Measurements from ENCODE around the gene STAT3. TPM values are rescaled to one million over a fixed set of nuclear protein-coding genes. Genes with fewer than 3 reads are reported as not detected.
A peak's percentile ranks its signal among the peaks of the same experiment; 100 is the strongest.
"Not testable (repeated sequence)": the region's sequence is repeated elsewhere in the genome, so short reads cannot be mapped to it uniquely, and the experiment has no call there.

The STAT3 gene
- 48.8 and 58.5 TPM in 2 replicates for total RNA-seq (2014; rRNA removed; shearing (Covaris generic))

DNA sequence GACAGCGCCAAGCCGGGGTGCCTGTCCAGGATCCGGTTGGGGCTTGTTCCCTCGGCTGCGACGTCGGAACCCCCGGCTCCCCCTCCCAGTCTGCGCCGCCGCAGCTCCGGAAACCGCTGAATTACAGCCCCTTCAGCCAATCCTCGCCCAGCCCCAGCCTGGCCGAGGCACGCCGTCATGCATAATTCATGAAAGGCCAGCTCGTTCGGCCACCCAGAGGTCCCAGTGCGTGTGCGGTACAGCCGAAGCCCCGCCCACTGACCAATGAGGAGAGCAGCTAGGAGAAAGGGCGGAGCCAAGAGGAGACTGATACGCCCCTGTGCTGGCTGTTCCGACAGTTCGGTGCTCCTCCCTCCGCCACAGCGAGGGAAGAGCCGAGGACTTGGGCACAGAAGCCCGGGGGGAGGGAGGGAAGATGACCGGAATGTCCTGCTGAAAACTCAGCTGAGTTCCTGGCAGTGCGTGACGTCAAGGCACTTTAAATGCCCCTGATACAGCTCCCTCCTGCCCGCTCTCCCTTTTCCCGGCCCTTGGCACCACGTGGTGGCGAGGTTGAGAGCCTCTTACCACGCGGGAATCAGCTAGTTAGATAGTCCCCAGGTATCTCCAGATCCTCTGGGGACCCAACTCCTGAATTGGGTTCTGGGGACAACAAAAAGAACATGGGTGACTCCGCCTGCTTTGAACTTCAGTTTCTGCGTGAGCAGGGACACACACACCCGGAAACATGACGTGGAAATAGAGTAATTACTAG is at the start of gene STAT3:
STAT3 (minus strand) TSS at position 62 of the 754 bp plus-strand sequence. CDS start 39,926 bp downstream, outside the sequence.
- in situ Hi-C loops (cut with HindIII; ENCODE audit: low sequenced_read_pairs), result no loop called here

DNA sequence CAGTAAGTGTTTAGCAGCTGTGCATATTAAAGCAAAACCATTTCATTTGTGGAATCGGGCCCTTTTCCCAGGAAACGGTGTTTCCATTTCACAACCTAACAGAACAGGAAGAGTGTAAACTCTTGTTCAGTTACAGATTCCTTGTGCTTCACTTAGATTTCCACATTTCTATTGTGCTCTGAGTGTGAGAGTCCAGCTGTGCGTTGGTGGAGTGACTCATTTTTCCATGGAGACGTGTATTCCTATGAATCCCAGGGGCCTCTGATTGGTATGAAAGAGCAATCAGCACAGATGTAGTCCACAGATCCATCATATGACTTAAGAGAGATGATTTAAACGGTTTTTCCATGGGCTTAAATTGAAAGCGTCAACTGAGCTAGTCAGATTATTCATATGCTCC is 48.1 kb upstream of the STAT3 start:
- in situ Hi-C loops (cut with HindIII; ENCODE audit: low sequenced_read_pairs), result no loop called here
- no peak for DNase-seq (ENCODE audit: low spot score)

More for the DNA sequence above, at the start of gene STAT3:
- peak; percentile 100 for DNase-seq (ENCODE audit: low spot score)

DNA sequence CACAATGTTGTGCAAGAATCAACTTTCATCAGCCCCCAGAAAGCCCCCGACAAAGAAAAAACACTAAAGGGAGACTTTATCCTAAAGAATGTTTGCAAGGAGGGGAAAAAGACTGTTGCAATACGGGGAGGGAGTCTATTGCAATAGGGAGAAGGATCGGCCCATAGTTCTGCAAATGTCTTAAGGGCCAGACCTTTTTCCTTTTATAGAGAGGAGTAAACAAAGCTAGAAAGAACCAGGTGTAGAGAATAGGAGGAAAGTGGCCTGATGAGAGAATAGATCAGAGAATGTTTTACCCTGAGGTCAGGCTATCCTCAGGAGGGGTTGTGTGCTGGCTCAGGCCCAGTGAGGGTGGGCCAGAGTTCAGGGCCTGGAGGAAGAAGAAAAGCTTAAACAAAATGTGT is 43.5 kb upstream of the STAT3 start:
- no peak for DNase-seq (ENCODE audit: low spot score)
- in situ Hi-C loops (cut with HindIII; ENCODE audit: low sequenced_read_pairs), result no loop called here

DNA sequence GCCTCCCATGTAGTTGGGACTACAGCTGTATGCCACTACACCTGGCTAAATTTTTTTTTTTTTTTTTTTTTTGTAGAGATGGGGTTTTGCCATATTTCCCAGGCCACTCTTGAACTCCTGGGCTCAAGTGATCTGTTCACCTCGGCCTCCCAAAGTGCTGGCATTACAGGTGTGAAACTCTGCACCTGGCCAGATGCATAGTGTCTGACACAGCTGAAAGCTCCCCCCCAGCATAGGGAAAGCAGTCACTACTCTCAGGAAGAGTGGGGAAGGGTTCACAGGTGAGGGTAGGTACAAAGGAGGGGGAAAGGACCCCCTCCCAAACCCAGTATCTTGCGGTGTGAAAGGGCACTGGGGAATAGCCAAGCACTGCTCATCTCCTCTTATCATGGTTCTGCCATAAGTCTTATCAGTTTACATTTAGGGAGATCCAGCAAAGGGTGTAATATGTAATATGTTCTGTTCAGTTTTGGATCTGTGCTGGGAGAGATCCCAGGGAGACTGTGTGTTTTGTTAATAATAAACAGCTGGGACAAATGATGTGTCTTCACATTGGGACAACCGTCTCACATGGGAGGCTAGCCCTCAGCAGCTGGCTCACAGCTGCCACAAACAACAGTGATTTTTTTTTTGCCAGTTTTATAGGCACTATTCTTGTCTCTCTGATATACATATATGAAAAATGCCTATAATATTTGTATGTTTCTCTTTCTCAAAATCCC is 41.6 kb upstream of the STAT3 start:
- no peak for DNase-seq (ENCODE audit: low spot score)
- in situ Hi-C loops (cut with HindIII; ENCODE audit: low sequenced_read_pairs), result no loop called here

DNA sequence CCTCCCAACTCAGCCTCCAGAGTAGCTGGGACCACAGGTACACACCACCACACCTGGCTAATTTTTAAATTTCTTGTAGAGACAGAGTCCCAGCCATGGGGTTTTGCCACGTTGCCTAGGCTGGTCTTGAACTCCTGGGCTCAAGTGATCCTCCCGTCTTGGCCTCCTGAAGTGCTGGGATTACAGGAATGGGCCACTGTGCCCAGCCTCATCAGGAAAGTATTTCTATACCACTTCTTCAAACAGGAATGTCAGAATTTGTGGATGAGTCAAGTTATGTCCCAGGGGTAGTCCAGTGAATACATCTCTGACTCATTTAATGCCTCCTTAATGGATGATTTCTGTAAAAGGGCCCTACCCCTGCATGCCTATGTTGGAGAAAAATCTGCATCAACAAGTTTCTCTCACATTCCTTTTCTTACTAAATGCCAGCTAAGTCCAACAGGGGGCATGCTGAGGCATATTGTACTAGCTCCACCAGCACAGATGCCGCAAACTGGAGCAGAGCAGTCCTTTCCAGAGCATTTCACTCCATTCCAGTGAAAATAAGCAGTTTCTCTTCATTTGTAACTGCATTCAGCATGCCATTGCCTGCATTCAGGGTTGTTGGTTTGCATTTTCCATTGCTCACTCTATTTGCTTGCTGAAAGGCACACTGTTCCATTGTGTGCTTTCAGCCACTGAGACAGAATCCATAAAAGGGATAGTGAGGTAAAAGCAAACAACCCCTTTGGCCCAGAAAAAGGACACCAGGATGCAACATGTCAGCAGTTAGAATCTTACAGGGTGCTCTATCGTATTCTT is 40.1 kb upstream of the STAT3 start:
- DNase-seq (ENCODE audit: low spot score), result peak; percentile 72
- in situ Hi-C loops (cut with HindIII; ENCODE audit: low sequenced_read_pairs), result no loop called here

DNA sequence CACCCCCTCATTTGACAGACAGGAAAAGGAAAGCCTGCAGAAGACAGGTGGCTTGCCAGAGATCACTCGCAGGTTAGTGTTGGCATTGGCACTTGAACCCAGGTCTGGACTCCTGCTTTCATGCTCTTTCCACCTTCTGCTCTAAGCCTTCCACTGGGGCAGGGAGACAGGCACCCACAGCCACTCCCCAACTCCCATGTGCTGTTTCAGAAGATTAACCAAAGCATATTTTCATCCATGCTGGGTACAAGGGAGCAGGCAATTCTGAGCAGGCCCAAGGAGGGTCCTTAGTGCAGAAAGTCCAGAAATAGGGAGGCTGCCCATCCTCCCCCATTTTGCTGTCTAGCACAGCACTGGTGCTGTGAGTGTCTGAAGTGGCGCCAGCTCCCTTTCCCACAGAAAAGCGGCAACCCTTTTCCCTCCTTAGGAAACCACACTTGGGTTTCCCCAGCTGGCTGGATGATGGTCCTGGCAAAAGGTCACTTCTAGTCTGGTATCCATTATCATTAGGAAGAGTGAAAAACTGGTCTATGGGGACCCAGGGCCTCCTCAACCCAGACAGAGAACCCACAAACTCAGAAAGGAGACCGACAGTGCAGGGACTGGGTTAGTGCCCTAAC is 36.9 kb upstream of the STAT3 start:
- in situ Hi-C loops (cut with HindIII; ENCODE audit: low sequenced_read_pairs), result loop anchor here (5.0 kb wide), 1 partner anchor 97 kb away; no protein-coding TSS in a partner anchor
- no peak for DNase-seq (ENCODE audit: low spot score)

DNA sequence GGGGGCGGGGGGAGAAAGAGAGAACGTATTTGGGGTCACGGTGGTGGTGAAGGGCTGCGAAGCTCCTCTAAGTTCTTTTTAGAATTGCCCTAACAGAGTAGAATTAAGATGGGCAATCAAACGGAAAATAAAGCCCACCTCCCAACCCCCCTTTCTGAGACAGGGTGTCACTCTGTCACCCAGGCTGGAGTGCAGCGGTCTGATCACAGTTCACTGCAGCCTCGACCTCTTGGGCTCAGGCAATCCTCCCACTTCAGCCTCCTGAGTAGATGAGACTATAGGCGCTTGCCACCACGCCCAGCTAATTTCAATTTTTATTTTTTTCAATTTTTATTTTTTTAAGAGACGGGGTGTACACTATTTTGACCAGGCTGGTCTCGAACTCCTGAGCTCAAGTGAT is 35.5 kb upstream of the STAT3 start:
- in situ Hi-C loops (cut with HindIII; ENCODE audit: low sequenced_read_pairs), result loop anchor here (5.0 kb wide), 1 partner anchor 99 kb away; no protein-coding TSS in a partner anchor

DNA sequence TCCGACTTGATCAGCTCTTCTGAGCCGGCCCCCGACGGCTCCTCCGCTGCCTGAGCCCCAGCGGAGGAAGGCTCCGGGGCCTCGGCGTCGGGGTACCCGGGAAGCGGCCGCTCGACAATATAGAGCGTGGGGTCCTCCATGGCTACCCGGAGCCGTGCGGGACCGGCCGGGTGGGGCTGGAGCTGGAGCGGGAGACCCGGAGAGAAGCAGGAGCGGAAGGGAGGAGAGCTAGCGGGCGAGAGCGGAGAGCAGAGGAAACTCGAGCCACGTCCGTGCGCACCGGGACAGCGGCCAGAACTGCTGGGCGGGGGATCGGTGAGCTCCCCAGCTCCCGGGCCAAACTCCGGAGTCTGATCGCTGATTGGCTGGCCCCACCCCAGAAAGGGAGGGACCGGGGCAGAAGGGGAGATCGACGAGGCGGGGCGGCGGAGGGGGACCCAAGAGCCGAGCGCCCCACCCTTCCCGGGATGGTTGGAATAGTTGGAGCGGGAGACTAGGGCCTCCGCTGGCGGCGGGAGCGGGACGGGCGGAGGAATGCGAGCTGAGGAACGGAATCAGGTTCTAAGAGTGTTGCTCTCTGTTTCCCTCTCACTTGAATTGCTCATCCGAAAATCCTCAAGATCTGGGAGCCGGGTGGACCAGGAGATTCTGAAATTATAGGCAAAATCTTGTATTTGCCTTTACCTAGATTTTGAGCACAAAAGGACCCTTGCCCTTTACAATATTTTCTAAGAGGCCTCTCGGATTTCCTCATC is 34.9 kb upstream of the STAT3 start, which contains the start of gene CAVIN1:
CAVIN1 (minus strand) TSS at position 299 of the 755 bp plus-strand sequence; CDS start at position 140, 159 bp downstream.
- DNase-seq (ENCODE audit: low spot score), result peak; percentile 96
- in situ Hi-C loops (cut with HindIII; ENCODE audit: low sequenced_read_pairs), result loop anchor here (5.0 kb wide), 1 partner anchor 99 kb away; no protein-coding TSS in a partner anchor

More for the DNA sequence above, 35.5 kb upstream of the STAT3 start:
- DNase-seq (ENCODE audit: low spot score), result no peak

DNA sequence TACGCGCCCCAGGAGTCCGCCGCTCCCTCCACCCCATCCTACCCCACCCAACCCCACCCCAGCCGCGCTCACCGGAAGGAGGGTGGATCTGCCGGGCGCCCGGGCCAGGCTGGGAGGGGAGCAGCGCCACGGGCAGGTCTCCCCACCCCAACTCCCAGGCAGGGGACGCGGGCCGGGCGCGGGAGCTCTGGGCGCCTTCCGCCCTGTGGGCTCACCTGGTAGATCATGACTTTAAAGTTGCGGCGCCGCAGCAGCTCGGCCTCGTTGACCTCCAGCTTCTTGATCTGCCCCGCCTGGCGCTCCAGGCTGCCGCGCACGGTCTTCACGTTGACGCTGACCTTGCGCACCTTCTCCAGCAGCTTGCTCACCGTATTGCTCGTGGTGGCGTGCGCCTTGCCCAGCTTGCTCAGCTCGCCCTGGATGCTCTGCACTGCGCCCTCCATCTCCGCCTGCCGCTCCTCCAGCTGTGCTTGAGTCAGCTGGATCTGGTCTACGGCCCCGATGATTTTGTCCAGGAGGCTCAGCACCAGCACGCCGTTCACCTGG is 34.2 kb upstream of the STAT3 start:
- no peak for DNase-seq (ENCODE audit: low spot score)
- in situ Hi-C loops (cut with HindIII; ENCODE audit: low sequenced_read_pairs), result loop anchor here (5.0 kb wide), 1 partner anchor 100 kb away; no protein-coding TSS in a partner anchor

DNA sequence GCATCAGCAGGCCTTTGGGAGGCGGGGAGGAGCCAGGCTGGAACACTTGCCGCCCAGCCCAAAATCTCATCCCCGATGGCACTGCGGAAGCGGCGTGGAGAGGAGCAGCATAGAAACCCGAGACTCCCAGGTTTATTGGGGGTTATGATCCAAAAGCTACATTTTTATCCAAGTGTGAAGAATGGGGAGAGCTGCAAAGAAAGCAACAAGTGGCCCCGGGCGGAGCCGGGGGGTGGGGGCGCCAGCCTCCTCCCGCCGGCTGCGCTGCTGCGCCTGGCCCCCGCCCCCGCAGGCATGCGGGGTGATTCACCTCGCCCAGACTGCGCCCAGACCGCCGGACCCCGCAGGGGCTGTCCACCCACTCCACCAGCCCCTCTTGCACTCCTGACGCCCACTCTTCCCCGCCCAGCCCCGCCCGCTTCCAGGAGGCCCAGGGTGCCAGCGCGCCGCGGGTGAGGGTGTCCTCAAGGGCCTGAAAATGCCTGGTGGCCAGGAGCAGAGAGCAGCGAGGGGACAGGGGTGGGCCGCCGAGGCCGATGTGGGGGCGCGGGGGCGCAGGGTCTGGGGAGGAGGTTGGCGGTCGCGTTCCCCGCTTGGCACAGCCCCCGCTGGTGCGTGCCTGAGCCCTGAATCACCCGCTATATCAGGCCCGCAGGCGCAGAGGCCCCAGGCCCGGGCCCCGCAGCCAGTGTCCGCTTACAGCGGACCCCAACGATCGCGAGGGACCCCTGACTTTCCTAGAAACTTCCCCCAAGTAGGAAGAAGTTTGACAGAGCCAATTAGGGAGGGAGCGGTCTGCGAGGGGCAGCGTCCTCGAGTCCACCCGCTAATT is 33.5 kb upstream of the STAT3 start:
- DNase-seq (ENCODE audit: low spot score), result no peak
- in situ Hi-C loops (cut with HindIII; ENCODE audit: low sequenced_read_pairs), result loop anchor here (5.0 kb wide), 1 partner anchor 101 kb away; no protein-coding TSS in a partner anchor

DNA sequence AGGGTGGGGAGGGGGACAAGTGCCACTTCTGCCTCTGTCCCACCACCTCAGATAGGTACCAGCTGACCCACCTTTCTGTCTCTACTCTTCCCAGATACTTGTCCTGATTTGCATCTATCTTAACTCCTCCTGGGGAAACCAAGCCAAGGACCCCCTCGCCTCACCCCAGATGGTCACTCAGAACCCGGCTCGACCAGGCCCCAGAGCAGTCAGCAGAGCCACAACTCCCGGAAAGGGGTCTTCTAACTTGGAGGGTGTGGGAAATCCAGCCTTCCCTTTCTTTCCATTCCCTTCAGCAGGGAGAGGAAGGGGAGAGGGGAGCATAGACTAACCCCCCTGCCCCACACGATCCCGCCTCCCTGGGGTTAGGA is 32.9 kb upstream of the STAT3 start:
- in situ Hi-C loops (cut with HindIII; ENCODE audit: low sequenced_read_pairs), result loop anchor here (5.0 kb wide), 1 partner anchor 101 kb away; no protein-coding TSS in a partner anchor
- DNase-seq (ENCODE audit: low spot score), result no peak

DNA sequence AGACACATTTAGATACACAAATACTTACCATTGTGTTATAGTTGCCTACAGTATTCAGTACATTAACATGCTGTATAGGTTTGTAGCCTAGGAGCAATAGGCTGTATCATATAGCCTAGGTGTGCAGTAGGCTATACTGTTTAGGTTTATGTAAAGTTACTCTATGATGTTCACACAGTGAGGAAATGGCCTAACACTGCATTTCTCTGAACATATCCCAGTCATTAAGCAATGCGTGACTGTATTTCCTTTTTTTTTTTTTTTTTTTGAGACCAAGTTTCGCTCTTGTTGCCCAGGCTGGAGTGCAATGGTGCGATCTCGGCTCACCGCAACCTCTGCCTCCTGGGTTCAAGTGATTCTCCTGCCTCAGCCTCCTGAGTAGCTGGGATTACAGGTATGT is 29.7 kb upstream of the STAT3 start:
- in situ Hi-C loops (cut with HindIII; ENCODE audit: low sequenced_read_pairs); DNase-seq (ENCODE audit: low spot score): not testable (repeated sequence)

DNA sequence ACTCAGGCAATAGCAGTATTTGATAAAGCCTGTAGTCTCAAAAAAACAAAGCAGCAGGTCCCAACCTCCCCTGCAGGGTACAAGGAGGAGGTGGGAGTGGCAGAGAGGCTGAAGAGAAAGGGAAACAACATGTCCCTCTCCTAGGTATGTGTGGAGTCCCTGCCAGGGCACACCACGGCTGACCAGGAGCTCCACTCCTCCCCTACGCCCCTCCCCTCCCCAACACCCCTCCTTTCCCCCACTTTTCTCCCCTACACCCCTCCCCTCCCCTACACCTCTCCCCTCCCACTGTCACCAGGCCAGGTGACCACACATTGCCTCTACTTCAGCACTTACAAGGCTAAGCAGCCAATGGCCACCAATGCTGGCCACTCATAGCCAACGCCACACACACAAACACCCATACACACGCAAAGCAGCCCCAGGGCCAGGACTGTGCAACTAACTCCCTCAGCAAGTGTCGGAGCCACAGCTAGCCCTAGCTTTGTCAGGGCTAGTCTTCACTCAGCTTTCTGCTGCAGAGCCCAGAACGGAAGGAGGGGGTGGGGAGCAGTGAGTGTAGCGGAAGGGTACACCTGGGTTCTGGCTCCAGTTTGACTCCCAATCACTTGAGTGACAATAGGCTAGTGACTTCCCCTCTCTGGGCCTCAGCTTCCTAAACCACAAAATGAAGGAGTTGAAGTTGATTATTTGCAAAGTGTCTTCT is 26.6 kb upstream of the STAT3 start:
- in situ Hi-C loops (cut with HindIII; ENCODE audit: low sequenced_read_pairs), result no loop called here
- no peak for DNase-seq (ENCODE audit: low spot score)

DNA sequence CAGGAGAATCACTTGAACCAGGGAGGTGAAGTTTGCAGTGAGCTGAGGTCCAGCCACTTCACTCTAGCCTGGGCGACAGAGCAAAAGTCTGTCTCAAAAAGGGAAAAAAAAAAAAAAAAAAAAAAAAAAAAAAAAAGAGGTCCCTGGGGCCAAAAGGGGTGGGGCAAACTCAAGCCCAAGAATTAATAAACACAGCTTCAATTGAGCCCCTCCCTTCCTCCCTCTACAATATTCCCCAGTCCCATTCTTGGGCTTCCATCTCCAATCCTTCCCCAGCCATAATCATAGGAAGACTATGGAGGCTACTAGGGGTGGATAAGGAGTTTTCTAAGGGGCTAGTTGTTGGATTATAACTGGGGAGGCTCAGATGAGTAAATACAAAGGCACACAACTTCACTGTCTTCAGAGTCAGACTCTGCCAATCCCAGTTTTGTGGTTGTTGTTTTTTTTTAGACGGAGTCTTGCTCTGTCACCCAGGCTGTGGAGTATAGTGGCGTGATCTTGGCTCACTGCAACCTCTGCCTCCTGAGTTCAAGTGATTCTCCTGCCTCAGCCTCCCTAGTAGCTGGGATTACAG is 25.3 kb upstream of the STAT3 start:
- in situ Hi-C loops (cut with HindIII; ENCODE audit: low sequenced_read_pairs), result no loop called here
- no peak for DNase-seq (ENCODE audit: low spot score)

DNA sequence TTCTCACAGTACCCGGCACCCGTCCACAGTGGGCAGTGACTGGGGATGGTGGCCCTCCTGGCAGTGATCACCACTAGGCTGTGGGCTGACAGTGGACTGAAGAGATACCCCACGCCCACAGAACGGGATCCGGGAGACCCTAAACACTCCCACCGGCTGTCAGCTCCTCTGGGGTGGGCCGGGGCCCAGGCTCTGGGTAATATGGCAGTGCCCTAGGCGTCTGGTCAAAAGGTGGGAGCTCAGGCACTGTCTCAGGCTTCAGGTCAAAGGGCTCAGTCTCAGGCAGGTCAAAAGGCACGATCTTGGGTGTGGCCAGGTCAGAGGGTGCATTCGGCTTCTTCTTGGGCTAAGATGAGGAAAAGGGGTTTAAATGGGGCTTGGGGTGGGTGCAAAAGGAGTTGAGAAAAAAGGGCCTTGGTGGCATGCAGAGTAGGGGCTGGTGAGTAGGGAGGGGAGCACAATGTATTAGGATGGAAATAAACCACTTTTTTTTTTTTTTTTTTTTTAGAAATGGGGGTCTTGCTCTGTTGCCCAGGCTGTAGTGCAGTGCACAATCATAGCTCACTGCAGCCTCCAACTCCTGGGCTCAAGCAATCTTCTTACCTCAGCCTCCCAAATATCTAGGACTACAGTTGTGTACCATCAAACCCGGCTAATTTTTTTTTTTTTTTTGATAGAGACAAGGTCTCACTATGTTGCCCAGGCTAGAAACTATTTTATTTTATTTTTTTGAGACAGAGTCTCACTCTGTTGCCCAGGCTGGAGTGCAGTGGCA is 23.9 kb upstream of the STAT3 start:
- in situ Hi-C loops (cut with HindIII; ENCODE audit: low sequenced_read_pairs), result no loop called here
- DNase-seq (ENCODE audit: low spot score), result no peak
